ENCODE measurements around the gene CTNNBIP1. TPM values are rescaled to one million over a fixed set of nuclear protein-coding genes. Genes with fewer than 3 reads are reported as not detected.

Gene CTNNBIP1
- total and polyA plus RNA-seq, 2 of the 8 experiments (the other 6 are each of a cell fraction or from before 2014, with no cell fraction given), result 40.9 to 46.6 TPM

DNA sequence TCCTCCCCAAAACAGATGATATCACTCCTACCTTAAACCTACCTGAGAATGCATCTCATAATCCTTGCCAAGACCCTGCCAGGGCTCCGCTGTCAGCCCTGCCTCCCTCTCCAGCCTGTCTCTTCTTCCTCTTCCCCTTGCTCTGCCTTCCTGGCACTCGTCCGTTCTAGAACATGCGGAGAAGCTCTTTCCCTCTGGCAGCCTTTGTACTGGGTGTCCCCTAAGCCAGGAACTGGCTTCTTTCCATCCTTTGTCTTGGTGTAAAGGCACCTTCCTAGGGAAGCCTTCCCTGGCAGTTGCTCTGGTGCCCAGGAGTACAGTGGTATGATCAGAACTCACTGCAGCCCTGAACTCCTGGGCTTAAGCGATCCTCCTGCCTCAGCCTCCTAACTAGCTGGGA is 36.1 kb downstream of the CTNNBIP1 start (continued):
- TF ChIP-seq BACH1 (IDR thresholded peaks at IDR 0.05; ENCODE audit: low read length) (no peak), JUND (IDR thresholded peaks at IDR 0.05; ENCODE audit: low read length) (no peak)
